Esophagus (tissue), 2 donors: ENCODE measurements around the gene PRRG3. TPM values are rescaled to one million over a fixed set of nuclear protein-coding genes. Genes with fewer than 3 reads are reported as not detected.

ENCODE experiments used
- H3K27ac ChIP-seq, 2 donors: one replicate each; pipeline ENCODE4 v1.5.1; 2013; ENCODE audit warnings: low read depth in 2 of 2, mild to moderate bottlenecking in 2 of 2, inconsistent platforms in 1 of 2, low read length in 1 of 2, moderate library complexity in 1 of 2
- H3K27me3 ChIP-seq, 2 donors: one replicate each; pipeline ENCODE4 v1.6.1; 2013; ENCODE audit warnings: low read length in 2 of 2, control low read depth in 1 of 2, mild to moderate bottlenecking in 1 of 2; ENCODE audit not compliant: insufficient read depth in 2 of 2, control insufficient read depth in 1 of 2
- H3K36me3 ChIP-seq, 2 donors: one replicate each; pipeline ENCODE4 v1.6.1; 2013; ENCODE audit warnings: low read length in 1 of 2; ENCODE audit not compliant: control insufficient read depth in 2 of 2, insufficient read depth in 2 of 2
- H3K4me1 ChIP-seq, 2 donors: one replicate each; pipeline ENCODE4 v1.6.1; 2013; ENCODE audit warnings: low read length in 1 of 2; ENCODE audit not compliant: control insufficient read depth in 2 of 2, insufficient read depth in 2 of 2
- H3K4me3 ChIP-seq, 2 donors: one replicate each; pipeline ENCODE4 v1.5.1; 2013; ENCODE audit warnings: low read length in 2 of 2, mild to moderate bottlenecking in 2 of 2, low read depth in 1 of 2, moderate library complexity in 1 of 2
- H3K9me3 ChIP-seq, 2 donors: one replicate each; pipeline ENCODE4 v1.6.1; 2013; ENCODE audit warnings: mild to moderate bottlenecking in 2 of 2, low read depth in 1 of 2, low read length in 1 of 2, moderate library complexity in 1 of 2; ENCODE audit not compliant: control insufficient read depth in 2 of 2, insufficient read depth in 1 of 2
- WGBS, 2 donors: extraction: QIAGEN DNeasy Blood & Tissue Kit; methylation state at CpG; one replicate each; pipeline ENCODE4 v1.1.7; 2013; 5-methylcytosine and 5-hydroxymethylcytosine counted together
- polyA plus RNA-seq, 2 donors: library from polyadenylated mRNA; stranded (reverse); fragments of 200-250 nt; gene quantifications; one replicate each; pipeline ENCODE4 v1.2.3, GENCODE V29; 2013
- donor health status: healthy with polysubstance abuse.
- donor health status: Bipolar disorder and iron deficiency.

Gene PRRG3
- under 1 TPM; 0.08 to 0.09 TPM for polyA plus RNA-seq

- no peak within 1 kb of the TSS for H3K27ac ChIP-seq
- 5 to 35% methylated on average over 51 to 100 of the region's 100 CpGs for WGBS, 2 donors
- H3K4me3 ChIP-seq = peak within 1 kb of the TSS in 1 of 2 donors; percentile 27
- no peaks in the 10 kb centered on the region for H3K27me3 ChIP-seq
- no peaks in the 10 kb centered on the region for H3K4me1 ChIP-seq
- no peaks in the 10 kb centered on the region for H3K9me3 ChIP-seq
- H3K36me3 ChIP-seq = no peaks in the 10 kb centered on the region
These were observed at the start of gene PRRG3 for GRCh38 chrX:151694661-151695582. Gene PRRG3 (plus strand): TSS chrX:151695458. CDS start chrX:151698815, 3,357 bp downstream.

DNA sequence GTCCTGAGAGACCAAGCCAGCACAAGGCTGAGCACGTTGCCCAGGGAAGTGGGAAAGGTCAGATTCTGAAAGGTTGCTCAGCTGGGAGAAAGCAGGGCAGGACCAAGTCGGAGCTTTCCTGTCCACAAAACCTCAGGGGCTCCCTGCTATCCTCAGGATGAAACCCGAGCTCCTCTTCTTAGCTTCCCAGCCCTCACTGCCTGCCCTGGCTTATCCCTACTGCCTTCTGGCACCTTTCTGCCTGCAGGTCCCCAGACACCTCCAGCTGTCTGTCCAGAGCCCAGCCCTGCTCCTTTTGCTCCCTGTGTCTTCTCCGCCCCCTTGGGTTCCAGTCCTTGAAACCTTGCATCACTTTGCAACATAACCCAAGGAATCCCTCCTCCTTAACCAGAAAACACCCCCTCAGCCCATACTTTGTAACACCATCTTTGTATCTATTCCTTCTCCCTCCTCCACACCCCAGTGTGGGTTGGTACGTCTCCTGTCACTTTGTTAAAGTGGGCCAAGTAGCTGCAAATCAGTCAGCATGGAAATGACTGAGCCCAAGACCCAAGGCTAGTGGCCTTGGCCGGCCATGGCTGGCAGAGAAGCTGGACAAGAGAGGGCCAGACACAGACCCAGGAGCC is 20.0 kb upstream of the PRRG3 start:
- Histone ChIP-seq H3K4me1 (peaks cover 0 to 3% of the 10 kb centered on the region in 2 donors), H3K9me3 (no peaks in the 10 kb centered on the region), H3K36me3 (no peaks in the 10 kb centered on the region), H3K27me3 (no peaks in the 10 kb centered on the region), H3K4me3 (no peak overlapping the region), H3K27ac (no peak overlapping the region)
- WGBS, 2 donors = 54 to 81% methylated on average over 6 of the region's 6 CpGs

DNA sequence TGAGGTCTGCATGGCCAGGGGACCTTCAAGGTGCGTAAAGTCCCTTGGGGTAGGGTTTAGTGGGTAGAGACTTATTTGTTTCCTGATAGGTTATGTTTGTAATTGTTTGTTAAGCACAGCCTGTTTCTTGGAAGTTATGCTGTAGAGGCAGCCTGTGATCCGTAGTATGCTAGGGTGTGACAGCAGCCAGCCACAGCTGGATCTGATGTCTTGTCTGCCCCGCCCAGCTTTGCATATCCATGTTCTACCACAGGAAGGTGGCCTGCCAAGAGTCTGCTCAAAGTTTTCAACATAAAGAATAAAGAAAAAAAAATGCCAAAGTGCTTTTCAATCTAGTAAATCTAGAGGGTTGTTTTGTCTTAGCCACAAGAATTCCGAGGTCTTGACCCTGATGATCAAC is 19.1 kb upstream of the PRRG3 start:
- Histone ChIP-seq H3K4me1 (no peaks in the 10 kb centered on the region), H3K27ac (no peak overlapping the region), H3K27me3 (no peaks in the 10 kb centered on the region), H3K4me3 (no peak overlapping the region), H3K36me3 (no peaks in the 10 kb centered on the region), H3K9me3 (no peaks in the 10 kb centered on the region)
- 42 to 61% methylated on average over 4 of the region's 4 CpGs for WGBS, 2 donors

DNA sequence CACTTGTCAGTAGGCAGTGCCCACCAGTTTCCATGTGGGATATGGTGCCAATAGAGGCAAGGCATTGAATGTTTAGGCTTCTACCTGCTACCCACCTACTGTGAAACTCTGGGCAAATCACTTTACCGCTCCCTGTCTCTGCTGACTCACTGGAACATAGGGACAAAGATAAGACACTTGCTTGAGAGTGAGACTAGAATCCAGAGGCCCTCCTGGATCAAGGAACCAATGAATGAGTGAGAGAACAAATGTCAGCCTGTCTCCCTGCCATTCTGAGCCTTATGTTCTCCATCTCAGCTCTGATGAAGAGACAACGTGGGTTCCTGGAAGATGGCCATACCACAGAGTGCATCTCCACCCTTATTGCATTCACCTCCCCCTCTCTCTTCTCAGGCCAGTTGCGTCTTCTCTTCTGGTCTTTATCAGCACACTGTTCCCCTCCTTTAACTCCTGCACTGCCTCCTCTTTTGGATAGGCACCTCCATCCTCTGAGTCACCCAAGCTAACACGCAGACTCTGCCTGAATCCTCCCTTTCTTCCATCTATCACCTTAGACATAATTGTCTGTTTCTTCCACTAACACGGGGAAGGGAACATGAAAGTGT is 15.4 kb upstream of the PRRG3 start:
- WGBS, 2 donors = 51 to 59% methylated on average over 5 of the region's 5 CpGs
- Histone ChIP-seq H3K36me3 (no peaks in the 10 kb centered on the region), H3K27me3 (no peaks in the 10 kb centered on the region), H3K9me3 (no peaks in the 10 kb centered on the region), H3K4me3 (no peak overlapping the region), H3K27ac (no peak overlapping the region), H3K4me1 (no peaks in the 10 kb centered on the region)

DNA sequence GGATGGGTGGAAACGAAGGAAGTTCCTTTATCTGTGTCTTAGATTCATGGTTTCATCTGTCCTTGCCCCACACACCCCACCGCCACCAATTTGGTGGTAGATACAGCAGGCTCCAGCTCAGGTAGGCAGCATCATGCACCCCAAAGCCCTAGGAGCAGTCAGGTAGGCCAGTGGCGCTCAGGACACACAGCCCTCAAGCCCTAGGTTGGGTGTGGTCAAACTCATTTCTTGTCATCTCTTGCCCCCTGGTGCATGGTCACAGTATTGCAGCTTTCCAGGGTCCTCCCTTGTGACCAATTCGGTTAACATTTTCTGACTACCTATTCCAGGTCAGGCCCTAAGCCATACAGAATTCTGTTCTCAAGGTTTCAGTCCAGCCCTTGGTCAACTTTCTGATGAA is 14.5 kb upstream of the PRRG3 start:
- H3K4me3 ChIP-seq = no peak overlapping the region
- H3K27ac ChIP-seq = no peak overlapping the region
- no peaks in the 10 kb centered on the region for H3K9me3 ChIP-seq
- no peaks in the 10 kb centered on the region for H3K27me3 ChIP-seq
- H3K36me3 ChIP-seq = no peaks in the 10 kb centered on the region
- H3K4me1 ChIP-seq = no peaks in the 10 kb centered on the region
- 49 to 57% methylated on average over 4 of the region's 4 CpGs for WGBS, 2 donors

- no peaks in the 10 kb centered on the region for H3K4me1 ChIP-seq
- H3K27me3 ChIP-seq = no peaks in the 10 kb centered on the region
- H3K36me3 ChIP-seq = no peaks in the 10 kb centered on the region
- no peak overlapping the region for H3K27ac ChIP-seq
- no peaks in the 10 kb centered on the region for H3K9me3 ChIP-seq
- H3K4me3 ChIP-seq = no peak overlapping the region
These were observed 7.6 kb upstream of the PRRG3 start for GRCh38 chrX:151687635-151688034.

- Histone ChIP-seq H3K36me3 (no peaks in the 10 kb centered on the region), H3K27me3 (no peaks in the 10 kb centered on the region), H3K9me3 (no peaks in the 10 kb centered on the region), H3K27ac (no peak overlapping the region), H3K4me3 (no peak overlapping the region), H3K4me1 (no peaks in the 10 kb centered on the region)
These were observed 6.6 kb upstream of the PRRG3 start for GRCh38 chrX:151688695-151689094.

GRCh38 chrX:151692825-151693224 is 2.4 kb upstream of the PRRG3 start:
- Histone ChIP-seq H3K27me3 (no peaks in the 10 kb centered on the region), H3K9me3 (no peaks in the 10 kb centered on the region), H3K27ac (no peak overlapping the region), H3K4me3 (no peak overlapping the region), H3K4me1 (no peaks in the 10 kb centered on the region), H3K36me3 (no peaks in the 10 kb centered on the region)
- WGBS, 2 donors = 81 to 93% methylated on average over 6 of the region's 6 CpGs

- 74 to 75% methylated on average over 12 of the region's 12 CpGs for WGBS, 2 donors
- no peaks in the 10 kb centered on the region for H3K4me1 ChIP-seq
- no peaks in the 10 kb centered on the region for H3K9me3 ChIP-seq
- H3K27ac ChIP-seq = no peak overlapping the region
- no peak overlapping the region for H3K4me3 ChIP-seq
- no peaks in the 10 kb centered on the region for H3K27me3 ChIP-seq
- no peaks in the 10 kb centered on the region for H3K36me3 ChIP-seq
These were observed 1.1 kb upstream of the PRRG3 start for GRCh38 chrX:151694121-151694520.
